Caco-2 (cell line): ENCODE measurements around the gene SYT14. TPM values are rescaled to one million over a fixed set of nuclear protein-coding genes. Genes with fewer than 3 reads are reported as not detected.
A peak's percentile ranks its signal among the peaks of the same experiment; 100 is the strongest.
"Not testable (repeated sequence)": the region's sequence is repeated elsewhere in the genome, so short reads cannot be mapped to it uniquely, and the experiment has no call there.

Source experiments
- BruUV-seq: library from RNA; stranded (reverse); fragments of 400-500 nt; replicated peaks from 2 replicates; lab custom pipeline; 2021; lab: Mats Ljungman, UMichigan
- CTCF ChIA-PET: fragments of 300-600 bp; sonication (Branson Sonifier 250); formaldehyde crosslinking; loops from one replicate; lab custom pipeline; 2022; ENCODE audit warnings: antibody characterized with exemption; lab: Charles Lee
- POLR2A ChIA-PET: fragments of 300-600 bp; sonication (Branson Sonifier 250); formaldehyde crosslinking; loops from one replicate; lab custom pipeline; 2022; ENCODE audit warnings: antibody characterized with exemption; lab: Charles Lee
- DNase-seq, 2 experiments: peaks; one replicate each; pipeline versions ENCODE4 v3.0.0 to v3.0.0-alpha.2; 2020 to 2022
- H3K27me3 ChIP-seq: replicated peaks from 2 replicates; pipeline ENCODE4 v1.6.0; 2011; ENCODE audit warnings: low read length; ENCODE audit not compliant: control insufficient read depth, insufficient read depth
- H3K36me3 ChIP-seq: 2 replicates; pipeline ENCODE4 v1.5.1; 2011; ENCODE audit warnings: low read length; ENCODE audit not compliant: control insufficient read depth, insufficient read depth
- H3K4me1 ChIP-seq: fragments of 250-450 bp; sonication (Bioruptor Pico); 2 replicates; pipeline ENCODE4 v1.5.1; 2020; ENCODE audit warnings: mild to moderate bottlenecking
- H3K4me3 ChIP-seq: 2 replicates; pipeline ENCODE4 v1.5.1; 2011; ENCODE audit warnings: low read depth, mild to moderate bottlenecking, control low read depth, low read length
- H3K9me3 ChIP-seq: fragments of 250-450 bp; sonication (Bioruptor Pico); 2 replicates; pipeline ENCODE4 v1.5.1; 2020; ENCODE audit warnings: mild to moderate bottlenecking, moderate library complexity
- H3K27ac Mint-ChIP-seq: one replicate; pipeline ENCODE4 v1.8.0; 2022; ENCODE audit warnings: mixed read lengths; ENCODE audit not compliant: unreplicated experiment
- H3K27me3 Mint-ChIP-seq: one replicate; pipeline ENCODE4 v1.8.0; 2022; ENCODE audit warnings: mixed read lengths; ENCODE audit not compliant: insufficient read depth, unreplicated experiment
- H3K36me3 Mint-ChIP-seq: one replicate; pipeline ENCODE4 v1.8.0; 2022; ENCODE audit warnings: mild to moderate bottlenecking, mixed read lengths; ENCODE audit not compliant: insufficient read depth, unreplicated experiment
- H3K4me1 Mint-ChIP-seq: one replicate; pipeline ENCODE4 v1.8.0; 2022; ENCODE audit warnings: low read depth, mixed read lengths; ENCODE audit not compliant: unreplicated experiment
- H3K4me3 Mint-ChIP-seq: one replicate; pipeline ENCODE4 v1.8.0; 2022; ENCODE audit warnings: mild to moderate bottlenecking, moderate library complexity, mixed read lengths; ENCODE audit not compliant: unreplicated experiment
- H3K9me3 Mint-ChIP-seq: one replicate; pipeline ENCODE4 v1.8.0; 2022; ENCODE audit warnings: mixed read lengths; ENCODE audit not compliant: unreplicated experiment
- CTCF ChIP-seq, 2 experiments: fragments of 200-600 bp in 1 of 2; IDR thresholded peaks; 1 replicate in 1 of 2; 2 replicates in 1 of 2; pipeline versions ENCODE4 v1.5.1 to v1.8.0; 2011 to 2022; ENCODE audit warnings: antibody characterized with exemption in 1 of 2, control low read depth in 1 of 2, inconsistent platforms in 1 of 2, low read depth in 1 of 2, low read length in 1 of 2, mild to moderate bottlenecking in 1 of 2, moderate library complexity in 1 of 2; ENCODE audit not compliant: insufficient read depth in 1 of 2, severe bottlenecking in 1 of 2, unreplicated experiment in 1 of 2
- intact Hi-C: fragments of 100-400 bp; cut with micrococcal nuclease; formaldehyde crosslinking; loops from one replicate; pipeline ENCODE4 v1.10.0; 2022; ENCODE audit not compliant: unreplicated experiment
- total RNA-seq: library from RNA; stranded (reverse); gene quantifications from 2 replicates; pipeline ENCODE4 v1.2.3, GENCODE V29; 2022

The SYT14 gene
- total RNA-seq, 1 experiment from 2014 or later = 0.18 TPM

GRCh38 chr1:210189426-210189825 lies 251.4 kb downstream of the SYT14 start:
- no peaks in the 10 kb centered on the region for H3K27me3 Mint-ChIP-seq
- CTCF ChIA-PET = no interaction called here
- Histone ChIP-seq H3K27me3 (no peaks in the 10 kb centered on the region), H3K36me3 (no peaks in the 10 kb centered on the region), H3K4me3 (no peak overlapping the region), H3K9me3 (no peaks in the 10 kb centered on the region), H3K4me1 (no peaks in the 10 kb centered on the region)
- POLR2A ChIA-PET = no interaction called here
- DNase-seq = no peak
- no peak for TF ChIP-seq CTCF (IDR thresholded peaks at IDR 0.05; ENCODE audit: insufficient read depth in 1 of 2, low read depth in 1 of 2, low read length in 1 of 2, severe bottlenecking in 1 of 2, unreplicated experiment in 1 of 2)
- intact Hi-C loops = no loop called here
- no peaks in the 10 kb centered on the region for H3K9me3 Mint-ChIP-seq
- no peak overlapping the region for H3K4me3 Mint-ChIP-seq
- H3K4me1 Mint-ChIP-seq = no peaks in the 10 kb centered on the region
- no peak overlapping the region for H3K27ac Mint-ChIP-seq
- no peaks in the 10 kb centered on the region for H3K36me3 Mint-ChIP-seq
- no TSS peak for BruUV-seq

- no TSS peak for BruUV-seq
- no peaks in the 10 kb centered on the region for H3K27me3 Mint-ChIP-seq
- H3K4me1 Mint-ChIP-seq = no peaks in the 10 kb centered on the region
- no peak for TF ChIP-seq CTCF (IDR thresholded peaks at IDR 0.05; ENCODE audit: insufficient read depth in 1 of 2, low read depth in 1 of 2, low read length in 1 of 2, severe bottlenecking in 1 of 2, unreplicated experiment in 1 of 2)
- H3K36me3 Mint-ChIP-seq = no peaks in the 10 kb centered on the region
- Histone ChIP-seq H3K4me3 (no peak overlapping the region), H3K36me3 (no peaks in the 10 kb centered on the region), H3K27me3 (no peaks in the 10 kb centered on the region), H3K4me1 (no peaks in the 10 kb centered on the region), H3K9me3 (peaks cover 26% of the 10 kb centered on the region)
- CTCF ChIA-PET = no interaction called here
- H3K27ac Mint-ChIP-seq = peak overlapping the region; percentile 63
- intact Hi-C loops = no loop called here
- DNase-seq = peak in 1 of 2 experiments; percentile 10
- H3K9me3 Mint-ChIP-seq = no peaks in the 10 kb centered on the region
- POLR2A ChIA-PET = no interaction called here
- no peak overlapping the region for H3K4me3 Mint-ChIP-seq
Measured at GRCh38 chr1:210195635-210196160, 257.7 kb downstream of the SYT14 start.

- CTCF ChIA-PET, POLR2A ChIA-PET, H3K36me3 ChIP-seq, H3K4me3 Mint-ChIP-seq, intact Hi-C loops, H3K36me3 Mint-ChIP-seq, H3K27me3 ChIP-seq, H3K4me3 ChIP-seq, H3K27me3 Mint-ChIP-seq, H3K4me1 ChIP-seq, H3K4me1 Mint-ChIP-seq, BruUV-seq, H3K9me3 Mint-ChIP-seq: not testable (repeated sequence)
- peak in 1 of 2 experiments; percentile 24 for DNase-seq
- H3K9me3 ChIP-seq = peaks cover 26% of the 10 kb centered on the region
- peak overlapping the region; percentile 63 for H3K27ac Mint-ChIP-seq
Measured at GRCh38 chr1:210196266-210196665, 258.2 kb downstream of the SYT14 start.

GRCh38 chr1:210198840-210199239 lies 260.8 kb downstream of the SYT14 start:
- Histone ChIP-seq H3K36me3 (no peaks in the 10 kb centered on the region), H3K27me3 (no peaks in the 10 kb centered on the region), H3K4me1 (no peaks in the 10 kb centered on the region), H3K9me3 (peaks cover 26% of the 10 kb centered on the region), H3K4me3 (no peak overlapping the region)
- Mint-ChIP-seq H3K4me1 (no peaks in the 10 kb centered on the region), H3K4me3 (no peak overlapping the region), H3K27ac (no peak overlapping the region), H3K9me3 (no peaks in the 10 kb centered on the region), H3K36me3 (no peaks in the 10 kb centered on the region), H3K27me3 (no peaks in the 10 kb centered on the region)
- POLR2A ChIA-PET = no interaction called here
- DNase-seq = no peak
- CTCF ChIA-PET = no interaction called here
- intact Hi-C loops = no loop called here
- BruUV-seq = no TSS peak
- TF ChIP-seq CTCF (IDR thresholded peaks at IDR 0.05; ENCODE audit: insufficient read depth in 1 of 2, low read depth in 1 of 2, low read length in 1 of 2, severe bottlenecking in 1 of 2, unreplicated experiment in 1 of 2) = no peak
